GM13977 (cell line): ENCODE measurements around the gene MAML3.

Experiments
- DNase-seq: peaks from one replicate; pipeline ENCODE4 v3.0.0; 2012; ENCODE audit warnings: low spot score
- CTCF ChIP-seq: IDR thresholded peaks from 2 replicates; pipeline ENCODE4 v1.5.1; 2012; ENCODE audit warnings: mild to moderate bottlenecking, control low read depth; ENCODE audit not compliant: insufficient read depth; ENCODE audit errors: extremely low read depth, missing control alignments
- in situ Hi-C: fragments of 300-500 bp; cut with MboI; formaldehyde crosslinking; loops from one replicate; pipeline ENCODE4 v1.12.0; 2022; ENCODE audit warnings: low sequenced_read_pairs, low pct_unique_long_range_greater_than_20kb, mixed read lengths, inconsistent platforms; ENCODE audit not compliant: unreplicated experiment

Gene MAML3

GRCh38 chr4:139957986-139958738, 195.8 kb downstream of the MAML3 start:
- DNase-seq = no peak
- in situ Hi-C loops = no loop called here
- TF ChIP-seq CTCF = no peak

- in situ Hi-C loops = no loop called here
- no peak for DNase-seq
- TF ChIP-seq CTCF = no peak
These were observed 196.9 kb downstream of the MAML3 start for GRCh38 chr4:139957065-139957464.

GRCh38 chr4:139956507-139957017, 197.4 kb downstream of the MAML3 start:
- DNase-seq = no peak
- in situ Hi-C loops = no loop called here
- TF ChIP-seq CTCF = no peak

- TF ChIP-seq CTCF = no peak
- DNase-seq = no peak
- in situ Hi-C loops = no loop called here
These were observed 198.4 kb downstream of the MAML3 start for GRCh38 chr4:139955600-139955999.

- in situ Hi-C loops = no loop called here
- no peak for TF ChIP-seq CTCF
- DNase-seq = no peak
These were observed 199.5 kb downstream of the MAML3 start for GRCh38 chr4:139954512-139954911.

- in situ Hi-C loops = no loop called here
- DNase-seq = no peak
- no peak for TF ChIP-seq CTCF
These were observed 203.0 kb downstream of the MAML3 start for GRCh38 chr4:139951021-139951420.
